HUDEP-2 (cell line): ENCODE data around the gene TRAF6.

Experiments used
- DNase-seq, 76 experiments: peaks; one replicate each; lab custom pipeline; 2025; ENCODE audit not compliant: unreplicated experiment in 76 of 76; lab: John Stamatoyannopoulos, UW

Gene TRAF6

DNA sequence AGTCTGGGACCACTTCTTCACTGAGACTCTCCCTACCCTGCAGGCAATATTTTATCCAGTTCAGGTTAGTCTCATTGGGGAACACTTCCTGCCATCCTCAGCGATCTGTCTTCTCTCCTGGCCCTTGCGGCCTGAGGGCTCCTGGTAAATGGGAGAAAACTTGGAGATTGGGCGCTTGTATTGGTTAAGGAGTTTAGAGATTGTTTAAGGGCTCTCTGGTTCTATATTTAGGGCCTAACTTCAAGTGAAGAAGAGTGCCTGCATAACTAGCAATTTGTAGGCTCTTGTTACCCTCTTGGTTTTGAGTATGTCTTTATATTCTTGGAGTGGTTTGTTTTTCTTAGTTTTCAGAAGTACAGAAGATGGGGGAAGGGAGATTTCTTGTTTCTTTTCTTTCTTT is 72.7 kb downstream of the TRAF6 start:
- no peak for DNase-seq
